SKM-1 (cell line): ENCODE measurements around the gene DMWD.
"Not testable (repeated sequence)": the region's sequence is repeated elsewhere in the genome, so short reads cannot be mapped to it uniquely, and the experiment has no call there.

Experiments used
- DNase-seq: peaks from one replicate; lab custom pipeline; 2025; ENCODE audit not compliant: unreplicated experiment; lab: John Stamatoyannopoulos, UW

Gene DMWD

DNA sequence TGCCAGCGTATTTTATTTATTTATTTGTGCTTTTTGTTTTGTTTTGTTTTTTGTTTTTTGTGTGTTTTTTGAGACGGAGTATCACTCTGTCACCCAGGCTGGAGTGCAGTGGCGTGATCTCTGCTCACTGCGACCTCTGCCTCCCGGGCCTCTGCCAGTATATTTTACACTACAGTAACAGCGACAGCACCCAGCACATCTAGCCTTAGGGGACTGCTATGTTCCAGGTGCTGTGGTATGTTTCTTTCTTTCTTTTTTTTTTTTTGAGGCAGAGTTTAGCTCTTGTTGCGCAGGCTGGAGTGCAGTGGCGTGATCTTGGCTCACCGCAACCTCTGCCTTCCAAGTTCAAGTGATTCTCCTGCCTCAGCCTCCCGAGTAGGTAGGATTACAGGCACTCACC, 41.2 kb downstream of the DMWD start:
- not testable (repeated sequence) for DNase-seq

DNA sequence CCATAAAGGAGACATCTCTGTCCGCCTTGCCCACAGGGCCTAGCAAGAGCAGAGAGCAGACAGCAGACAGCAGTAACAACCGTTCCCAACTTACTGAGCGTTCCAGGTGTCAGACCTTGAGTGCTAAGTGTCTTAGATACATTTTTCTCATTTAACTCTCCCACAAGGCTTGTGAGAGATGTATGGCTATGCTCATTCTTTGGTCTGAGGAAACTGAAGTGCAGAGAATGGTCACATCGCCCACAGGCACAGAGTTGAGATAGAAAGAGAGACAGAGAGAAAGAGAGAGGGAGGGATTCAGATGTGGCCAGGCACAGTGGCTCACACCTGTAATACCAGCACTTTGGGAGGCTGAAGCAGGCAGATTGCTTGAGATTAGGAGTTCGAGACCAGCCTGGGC, 45.1 kb downstream of the DMWD start:
- no peak for DNase-seq

DNA sequence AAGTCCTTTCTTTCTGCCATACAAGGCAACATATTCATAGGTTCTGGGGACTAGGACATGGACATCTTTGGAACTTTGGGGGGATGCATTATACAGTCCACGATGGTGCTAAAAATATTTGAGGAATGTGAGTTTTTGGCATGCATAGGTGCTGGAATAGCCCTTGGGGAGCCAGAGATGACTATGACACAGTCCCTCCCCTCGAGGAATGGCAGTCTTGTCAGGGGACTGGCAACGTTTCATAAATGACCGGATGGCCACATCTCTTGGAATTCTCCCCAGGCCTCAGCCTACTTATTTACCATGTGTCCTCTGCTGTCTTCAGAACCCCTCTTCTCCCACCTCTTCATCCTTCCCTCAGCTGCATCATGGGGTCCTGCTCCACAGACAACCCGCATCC, 45.8 kb downstream of the DMWD start:
- no peak for DNase-seq

DNA sequence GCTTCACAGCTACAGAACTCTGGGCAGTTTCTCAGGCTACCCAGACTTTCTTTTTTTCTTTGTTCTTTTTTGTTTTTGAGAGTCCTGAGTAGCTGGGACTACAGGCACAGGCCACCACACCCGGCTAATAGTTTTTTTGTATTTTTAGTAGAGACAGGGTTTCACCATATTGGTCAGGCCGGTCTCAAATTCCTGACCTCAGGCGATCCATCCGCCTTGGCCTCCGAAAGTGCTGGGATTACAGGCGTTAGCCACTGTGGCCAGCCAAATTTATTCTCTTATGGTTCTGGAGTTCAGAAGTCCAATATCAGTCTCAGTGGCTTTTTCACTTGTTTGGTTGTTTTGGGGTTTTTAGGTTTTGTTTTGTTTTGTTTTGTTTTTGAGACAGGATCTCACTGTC, 47.0 kb downstream of the DMWD start:
- no peak for DNase-seq

DNA sequence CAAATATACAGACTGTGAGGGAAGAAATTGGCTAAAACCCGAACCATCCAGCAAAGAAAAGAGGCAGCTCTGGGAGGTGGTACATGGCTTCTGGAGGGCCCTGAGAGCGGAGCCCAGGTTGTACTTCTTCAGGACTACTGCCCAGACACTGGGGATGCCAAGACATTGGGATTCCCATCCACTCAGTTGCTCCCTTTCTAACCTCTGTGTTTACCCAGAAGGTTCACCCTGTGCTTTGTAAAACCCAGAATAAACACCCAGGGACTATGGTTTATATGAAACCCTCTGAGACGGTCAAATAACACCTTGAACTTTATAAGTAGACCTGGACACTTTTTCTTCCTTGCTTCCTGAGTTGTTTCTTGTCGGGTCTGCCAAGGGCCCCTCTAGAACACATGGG, 49.7 kb downstream of the DMWD start:
- no peak for DNase-seq

DNA sequence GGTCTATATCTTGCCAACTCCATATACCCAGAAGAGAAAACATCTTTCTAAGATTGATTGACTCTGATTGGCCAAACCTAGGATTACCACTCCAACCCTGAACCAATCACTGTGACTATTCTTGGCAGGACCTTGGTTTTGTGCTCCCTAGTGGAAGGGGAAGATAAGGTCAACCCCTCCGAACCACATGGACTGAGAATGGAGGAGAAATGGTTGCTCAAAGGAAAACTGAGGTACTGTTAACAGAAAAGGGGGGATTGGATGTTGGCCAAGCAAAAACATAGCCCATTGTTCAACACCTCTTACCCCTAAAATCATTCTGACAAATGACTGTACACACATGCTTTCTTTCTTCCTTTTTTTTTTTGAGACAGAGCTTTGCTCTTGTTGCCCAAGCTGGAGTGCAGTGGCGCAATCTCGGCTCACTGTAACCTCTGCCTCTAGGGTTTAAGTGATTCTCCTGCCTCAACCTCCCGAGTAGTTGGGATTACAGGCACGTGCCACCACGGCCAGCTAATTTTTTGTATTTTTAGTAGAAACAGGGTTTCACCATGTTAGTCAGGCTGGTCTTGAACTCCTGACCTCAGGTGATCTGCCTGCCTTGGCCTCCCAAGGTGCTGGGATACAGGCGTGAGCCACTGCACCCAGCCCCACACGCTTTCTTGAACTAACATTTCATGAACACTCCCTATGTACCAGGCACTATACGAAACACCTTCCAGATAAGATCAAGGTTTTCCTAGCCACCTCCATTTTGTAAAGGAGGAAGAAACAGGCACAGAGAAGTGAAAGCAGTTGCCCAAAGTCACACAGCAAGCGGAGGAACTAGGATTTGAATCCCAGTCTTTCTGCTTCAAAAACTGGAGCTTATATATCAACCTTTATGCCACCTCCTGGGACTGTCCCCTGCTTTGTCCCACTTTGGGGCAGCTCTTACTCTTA, 52.9 kb downstream of the DMWD start:
- no peak for DNase-seq

DNA sequence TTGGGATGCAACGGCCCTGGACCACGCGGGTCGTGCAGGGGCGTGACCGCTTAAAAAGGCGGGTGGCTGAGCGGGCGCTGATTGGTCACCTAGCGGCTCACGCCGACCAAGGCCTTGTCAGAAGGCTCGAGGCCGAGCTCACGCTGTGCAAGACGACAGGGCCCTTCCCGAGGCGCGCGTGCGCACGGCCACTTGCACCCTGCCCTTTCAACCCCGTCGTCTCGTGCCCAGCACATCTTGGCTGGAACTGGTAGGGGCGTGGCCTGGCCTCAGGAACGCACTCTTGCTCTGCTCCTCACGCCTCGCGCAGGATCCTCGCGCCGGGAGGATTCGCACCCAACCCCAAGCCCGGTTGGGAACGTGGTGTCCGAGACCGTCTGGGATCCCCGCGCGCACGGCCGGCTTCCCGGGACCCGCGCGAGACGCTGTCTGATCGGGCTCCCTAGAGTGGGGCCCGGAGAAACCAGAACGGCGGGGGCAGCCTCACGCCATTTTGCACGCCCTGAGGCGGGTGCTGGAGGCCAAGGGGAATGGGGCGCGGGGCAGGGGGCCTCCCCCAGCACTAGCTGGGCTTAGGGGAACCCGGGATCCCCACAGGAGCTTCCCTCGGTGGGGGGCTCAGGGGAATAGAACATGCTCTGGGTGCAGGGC, 59.4 kb downstream of the DMWD start, which contains the start of gene MEIOSIN:
Gene MEIOSIN, plus strand, starts transcription at position 280 of the 651 bp plus-strand sequence. CDS start 1,938 bp downstream, outside the sequence.
- DNase-seq = no peak
